HG03469 (cell line): ENCODE measurements around the gene FCER2.

ENCODE experiments used
- ATAC-seq: cut with Tn5 transposase; IDR thresholded peaks from one replicate; pipeline ENCODE4 v1.9.1; 2021; ENCODE audit warnings: mild to moderate bottlenecking, moderate library complexity, moderate number of reproducible peaks; ENCODE audit not compliant: unreplicated experiment

The FCER2 gene

DNA sequence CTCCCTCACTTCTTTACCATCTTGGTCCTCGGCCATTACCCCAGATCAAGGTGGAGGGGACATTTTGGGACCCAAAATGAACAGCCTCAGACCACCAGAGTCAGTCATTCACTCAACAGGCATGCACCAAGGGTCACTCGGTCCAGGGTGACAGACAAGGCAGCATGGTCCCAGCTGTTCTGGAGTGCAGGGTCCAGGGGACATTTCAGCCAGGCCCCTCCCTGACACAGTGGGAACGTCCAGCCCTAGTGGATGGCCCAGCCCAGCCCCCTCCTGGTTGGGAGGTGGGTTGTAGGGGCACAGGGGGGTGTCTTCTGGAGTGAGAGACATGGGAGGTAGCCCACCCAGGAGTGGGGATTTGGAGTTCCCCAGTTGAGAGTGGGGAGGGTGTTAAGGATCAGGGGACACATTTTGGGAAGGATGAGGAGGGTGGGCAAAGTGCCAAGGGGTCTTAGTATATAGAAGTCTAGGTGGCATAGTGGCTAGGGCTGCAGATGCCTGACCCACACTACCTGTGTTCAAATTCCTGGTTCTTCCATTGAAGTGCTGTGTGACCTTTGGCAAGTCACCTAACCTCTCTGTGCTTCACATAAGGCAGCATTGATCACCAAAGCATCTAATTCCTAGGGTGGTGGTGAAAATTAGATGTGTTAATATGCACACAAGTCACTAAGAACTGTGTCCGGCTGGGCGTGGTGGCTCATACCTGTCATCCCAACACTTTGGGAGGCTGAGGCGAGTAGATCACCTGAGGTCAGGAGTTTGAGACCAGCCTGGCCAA is 2.5 kb upstream of the FCER2 start:
- no peak for ATAC-seq

DNA sequence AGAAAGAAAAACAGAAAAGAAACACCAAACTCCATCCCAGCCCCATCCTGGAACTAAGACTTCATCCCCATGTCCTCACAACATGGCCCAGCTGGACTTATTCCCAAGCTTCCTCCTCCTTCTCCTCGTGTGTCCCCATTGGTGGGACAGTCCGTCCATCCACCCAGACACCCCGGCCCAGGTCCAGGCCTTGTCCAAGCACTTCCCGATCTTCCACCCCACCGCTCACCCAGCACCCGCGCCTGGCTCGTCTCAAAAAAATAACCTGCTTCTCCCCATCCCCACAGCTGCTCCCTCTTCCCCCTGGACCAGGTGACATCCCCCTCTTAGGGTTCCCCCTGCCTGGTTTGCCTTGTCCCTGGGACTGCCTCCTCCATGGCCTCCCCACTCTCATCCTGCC is 1.4 kb upstream of the FCER2 start:
- no peak for ATAC-seq

DNA sequence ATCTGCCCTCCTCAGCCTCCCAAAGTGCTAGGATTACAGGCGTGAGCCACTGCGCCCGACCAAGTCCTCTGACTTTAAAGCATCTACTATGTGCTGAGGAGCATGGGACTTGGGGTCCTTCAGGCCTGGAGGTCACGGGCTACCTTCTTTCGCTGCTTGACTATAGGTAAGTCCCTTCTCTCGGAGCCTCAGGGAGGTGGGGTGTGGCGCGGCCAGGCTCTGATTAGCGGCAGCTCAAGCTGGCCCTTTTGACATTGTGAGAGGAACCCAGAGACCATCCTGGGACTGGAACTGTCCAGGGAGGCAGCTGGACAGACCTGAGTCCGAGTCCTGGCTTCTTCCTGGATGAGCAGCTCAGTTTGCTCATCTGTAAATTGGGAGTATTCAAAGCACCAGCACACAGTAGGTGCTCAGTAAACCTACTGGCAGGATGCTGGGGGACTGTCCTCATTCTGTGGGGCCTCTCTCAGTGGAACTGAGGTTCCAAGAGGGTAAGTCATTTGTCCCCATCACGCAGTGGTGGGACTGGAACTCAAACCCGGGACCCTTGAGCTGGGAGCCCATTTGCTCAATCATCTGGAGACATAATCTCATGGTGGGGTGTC is 780 bp downstream of the FCER2 start:
- ATAC-seq, result no peak

DNA sequence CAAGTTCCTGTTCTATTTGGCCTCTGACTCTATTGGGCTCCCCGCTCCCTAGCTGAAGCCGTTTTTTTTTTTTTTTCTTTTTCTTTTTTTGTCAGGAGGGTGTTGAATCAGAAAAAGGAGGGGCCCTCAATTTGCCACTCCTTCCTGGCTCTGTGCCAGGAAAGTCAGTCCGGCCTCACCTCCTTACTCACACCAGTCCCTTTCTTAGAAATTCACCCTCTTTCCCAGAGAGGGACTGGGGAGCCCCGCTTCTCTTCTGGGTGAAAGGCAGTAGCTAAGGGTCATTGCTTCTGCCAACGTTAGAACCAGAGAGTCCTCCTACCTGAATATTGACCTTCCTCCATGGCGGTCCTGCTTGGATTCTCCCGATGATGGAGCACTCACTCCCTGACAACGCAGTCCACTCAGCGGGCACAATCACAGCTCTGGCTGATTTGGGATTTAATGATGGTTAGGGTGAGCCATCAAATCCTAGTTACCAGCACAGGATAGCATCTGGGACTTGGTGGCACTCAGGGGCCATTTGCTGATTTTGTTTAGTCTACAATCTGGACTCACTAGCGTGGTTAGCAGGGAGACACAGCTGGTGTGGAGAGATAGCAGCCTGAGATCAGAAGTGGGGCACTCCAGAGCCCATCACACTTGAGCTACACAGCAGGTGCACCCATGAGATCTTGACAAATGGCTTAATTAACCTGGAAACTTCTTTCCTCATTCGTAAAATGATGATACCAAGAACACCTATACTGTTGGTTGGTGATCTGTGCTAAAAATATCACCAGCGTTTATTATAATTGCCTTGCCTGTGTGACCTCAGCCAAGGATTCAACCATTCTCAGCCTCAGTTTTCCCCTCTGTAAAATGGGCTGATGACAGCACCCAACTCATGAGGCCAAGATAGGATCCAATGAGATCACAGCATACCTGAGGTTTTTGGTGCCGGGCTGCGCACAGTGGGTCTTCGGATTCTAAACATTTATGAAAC is 2.2 kb downstream of the FCER2 start:
- no peak for ATAC-seq

DNA sequence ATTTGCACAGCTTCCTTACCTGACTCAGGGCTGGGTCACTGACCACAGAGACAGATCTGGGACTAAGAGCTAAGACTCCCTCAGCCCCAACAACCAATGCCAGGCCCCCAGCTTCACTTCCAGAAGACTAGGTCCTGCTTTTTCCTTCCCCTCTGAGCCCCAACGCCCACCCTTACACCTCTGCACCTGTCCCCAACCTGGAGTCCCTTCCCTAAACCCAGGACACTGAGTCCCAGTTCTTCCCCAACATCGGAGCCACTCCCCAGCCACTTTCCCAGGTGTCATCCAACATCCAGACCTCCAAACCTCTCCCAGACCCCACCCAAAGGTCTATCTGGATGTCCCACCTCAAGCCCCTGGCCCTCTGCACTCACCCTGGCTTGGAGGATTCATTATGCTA is 2.9 kb downstream of the FCER2 start:
- no peak for ATAC-seq

DNA sequence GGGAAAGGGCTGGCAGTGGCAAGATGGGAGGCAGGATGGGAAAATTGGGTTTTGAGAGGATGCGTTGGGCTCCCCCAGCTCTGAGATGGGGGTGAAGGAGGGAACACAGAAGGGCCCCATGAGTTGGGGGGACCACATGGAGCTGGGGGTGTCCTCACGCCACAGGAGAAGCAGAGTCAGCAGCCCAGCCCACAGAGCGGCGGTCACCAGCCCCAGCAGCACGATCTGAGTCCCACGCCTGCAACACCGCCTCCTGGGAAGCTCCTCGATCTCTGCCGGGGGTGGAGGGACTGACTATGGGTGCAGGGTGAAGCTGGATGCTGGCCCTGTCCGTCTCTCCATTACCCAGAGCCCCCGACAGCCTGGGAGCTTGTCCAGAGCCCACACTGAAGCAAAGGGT is 3.3 kb downstream of the FCER2 start:
- ATAC-seq, result no peak

DNA sequence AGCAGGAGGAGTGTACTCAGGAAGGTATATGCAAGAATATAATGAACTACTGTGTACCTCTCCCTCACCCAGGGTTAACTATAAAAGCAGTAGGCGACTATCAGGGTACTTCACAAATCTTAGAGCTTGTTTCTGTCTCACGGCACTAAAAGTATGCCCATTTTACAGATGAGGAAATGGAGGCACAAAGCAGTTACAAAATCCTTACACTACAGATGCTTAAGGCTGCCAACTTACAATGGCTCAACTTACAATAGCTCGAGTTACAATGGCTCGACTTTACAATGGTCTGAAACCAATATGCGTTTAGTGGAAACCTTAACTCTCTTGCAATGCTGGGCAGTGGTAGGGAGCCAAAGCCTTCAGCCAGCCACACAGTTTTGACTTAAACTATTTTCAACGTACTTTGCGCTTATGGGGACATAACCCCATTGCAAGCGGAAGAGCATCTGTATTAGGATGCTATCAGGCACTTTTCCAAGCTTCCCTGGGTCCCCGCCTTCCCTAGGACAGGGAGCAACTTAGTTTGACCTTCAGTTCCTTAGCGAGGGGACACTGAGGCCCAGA is 4.1 kb downstream of the FCER2 start:
- no peak for ATAC-seq

DNA sequence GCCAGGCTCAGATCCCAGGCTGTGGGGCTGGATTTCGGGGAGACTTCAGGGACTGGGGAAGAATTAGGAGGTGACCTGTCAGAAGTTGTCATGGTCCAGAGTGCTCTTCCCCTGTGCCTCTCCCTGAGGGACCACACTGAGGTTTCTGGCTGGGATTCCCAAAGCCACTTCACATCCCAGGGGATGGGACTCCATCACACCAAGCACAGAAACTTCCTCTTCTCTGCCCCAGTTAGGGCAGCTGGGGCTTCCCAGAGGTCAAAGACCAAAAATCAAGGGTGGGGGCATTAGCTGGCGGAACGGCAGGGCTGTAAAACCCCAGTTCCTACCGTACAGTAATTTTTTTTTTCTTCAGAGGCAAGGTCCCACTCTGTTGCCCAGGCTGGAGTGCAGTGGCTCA is 7.4 kb downstream of the FCER2 start:
- no peak for ATAC-seq

DNA sequence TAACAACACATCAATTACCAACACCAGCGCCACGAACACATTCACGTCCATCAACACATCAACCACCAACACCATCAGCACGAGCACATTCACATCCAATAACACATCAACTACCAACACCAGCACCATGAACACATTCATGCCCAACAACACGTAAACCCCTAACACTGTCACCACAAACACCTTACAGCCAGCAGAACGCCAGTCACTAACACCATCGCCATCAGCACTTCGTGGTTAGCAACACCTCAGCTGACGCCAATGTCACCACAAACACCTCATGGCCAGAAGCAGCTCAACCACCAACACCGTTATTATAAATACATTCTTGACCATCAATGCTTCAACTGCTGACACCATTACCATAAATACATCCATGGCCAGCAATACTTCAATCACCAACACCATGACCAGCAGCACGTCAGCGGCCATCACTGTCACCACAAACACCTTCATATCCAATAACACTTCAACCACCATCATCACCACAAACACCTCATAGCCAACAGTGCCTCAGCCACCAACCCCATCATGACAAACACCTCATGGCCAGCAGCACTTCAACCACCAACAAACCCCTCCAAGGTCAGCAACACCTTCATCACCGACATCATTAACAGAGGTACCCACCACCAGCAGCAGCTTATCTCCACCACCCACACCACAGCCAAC is 9.4 kb downstream of the FCER2 start:
- no peak for ATAC-seq

DNA sequence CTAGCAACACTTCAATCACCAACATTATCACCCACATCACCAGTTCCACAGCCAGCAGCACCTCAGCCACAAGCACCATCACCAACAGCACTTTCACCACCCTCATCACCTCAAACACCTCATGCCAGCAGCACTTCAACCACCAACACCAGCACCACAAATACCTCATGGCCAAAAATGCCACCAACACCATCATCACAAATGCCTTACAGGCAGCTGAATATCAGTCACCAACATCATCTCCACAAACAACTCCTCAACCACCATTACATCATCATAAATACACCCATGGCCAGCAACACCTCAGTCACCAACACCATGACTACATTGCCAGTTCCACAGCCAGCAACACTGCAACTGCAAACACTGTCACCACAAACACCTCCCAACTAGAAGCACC is 10.4 kb downstream of the FCER2 start:
- ATAC-seq, result no peak

DNA sequence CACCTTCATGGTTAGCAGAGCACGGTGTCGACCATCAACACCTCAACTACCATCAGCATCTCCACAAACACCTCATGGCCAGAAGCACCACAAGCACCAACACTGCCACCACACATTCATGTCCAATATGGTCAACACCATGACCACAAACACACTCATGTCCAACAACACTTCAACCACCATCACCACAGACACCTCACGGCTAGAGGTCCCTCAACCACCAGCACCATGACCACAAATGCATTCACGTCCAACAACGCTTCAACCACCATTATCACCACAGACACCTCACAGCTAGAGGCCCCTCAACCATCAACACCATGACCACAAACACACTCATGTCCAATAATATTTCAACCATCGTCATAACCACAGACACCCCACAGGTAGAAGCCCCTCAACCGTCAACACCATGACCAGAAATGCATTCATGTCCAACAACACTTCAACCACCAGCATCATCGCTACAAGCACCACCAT is 11.1 kb downstream of the FCER2 start:
- ATAC-seq, result no peak

DNA sequence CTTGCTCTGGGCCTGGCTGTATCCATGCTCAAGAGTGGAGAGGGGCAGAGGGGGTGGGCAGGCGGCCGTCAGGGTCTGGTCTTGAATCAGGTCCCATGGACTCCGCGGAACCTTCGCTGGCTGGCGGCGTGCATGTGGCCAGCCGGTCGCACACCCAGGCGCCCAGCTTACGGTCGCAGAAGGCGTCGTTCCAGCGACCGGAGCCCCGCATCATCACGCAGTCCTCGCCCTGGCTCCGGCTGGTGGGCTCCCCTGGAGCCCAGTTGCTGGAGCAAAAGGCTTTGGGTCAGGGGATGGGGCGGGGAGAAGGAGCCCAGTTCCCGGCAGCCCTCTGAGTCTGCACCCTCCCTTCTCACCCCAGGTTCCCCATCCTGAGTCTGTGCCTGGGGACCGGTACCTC is 12.8 kb downstream of the FCER2 start:
- no peak for ATAC-seq

DNA sequence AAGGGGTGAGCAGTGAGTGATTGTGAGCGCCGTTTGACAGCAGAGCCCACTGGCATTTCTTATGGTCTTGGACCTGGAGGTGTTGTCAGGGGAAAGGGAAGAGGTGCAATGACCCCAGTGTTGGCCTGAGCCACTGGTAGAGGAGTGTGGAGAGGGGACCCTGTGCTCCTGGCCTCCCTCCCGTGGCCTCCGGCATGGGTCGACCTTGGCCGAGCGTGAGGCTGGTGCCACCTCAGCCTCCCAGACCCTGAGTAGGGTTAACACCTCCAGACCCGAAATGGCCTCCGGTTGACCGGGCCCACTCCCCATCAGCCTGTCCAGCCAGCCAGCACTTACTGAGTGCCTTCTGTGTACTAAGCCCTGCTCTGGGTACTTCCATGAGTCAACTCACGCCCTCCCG is 14.8 kb downstream of the FCER2 start:
- ATAC-seq, result no peak

DNA sequence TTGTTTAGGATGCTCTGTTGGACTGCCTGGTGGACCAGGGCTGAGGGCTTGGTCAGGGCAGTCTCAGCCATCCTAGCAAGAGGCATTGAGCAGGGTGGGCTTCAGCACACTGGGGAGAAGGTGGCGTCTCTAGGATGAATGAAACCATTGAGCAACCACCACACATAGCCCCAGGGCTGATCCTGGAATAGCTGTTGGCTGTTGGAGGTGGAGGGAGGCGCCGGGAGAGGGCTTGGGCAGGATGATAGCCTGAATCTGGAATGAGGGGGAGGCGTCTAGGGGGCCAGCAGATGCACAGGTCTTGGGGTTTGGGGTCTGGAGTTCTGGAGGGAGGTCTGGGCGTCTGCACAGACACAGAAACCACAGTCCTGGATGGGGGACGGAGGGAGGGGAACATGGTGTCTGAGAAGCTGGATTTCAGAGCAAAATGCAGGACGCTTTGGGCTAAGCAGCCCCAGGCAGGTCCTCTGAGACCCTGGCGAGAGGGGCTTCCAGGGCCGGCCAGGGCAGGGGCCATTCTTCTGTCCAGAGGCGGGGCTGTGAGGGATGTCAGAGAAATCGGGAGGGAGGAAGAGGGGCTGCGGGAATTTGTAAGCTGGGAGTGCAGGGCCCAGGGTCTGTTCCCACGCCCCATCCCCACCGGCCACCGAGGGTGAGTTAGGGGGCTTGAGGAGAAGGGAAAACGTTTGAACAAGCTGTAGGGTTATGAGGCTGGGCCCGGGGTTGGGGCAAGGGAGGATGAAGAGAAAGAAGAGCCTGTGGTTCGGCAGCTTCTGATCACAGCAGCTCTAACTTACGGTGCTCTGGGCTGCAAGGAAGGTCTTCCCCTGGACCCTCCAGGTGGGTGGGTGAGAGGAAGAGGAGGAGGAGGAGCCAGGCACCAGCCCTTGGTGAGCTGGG is 16.1 kb downstream of the FCER2 start:
- ATAC-seq, result no peak

DNA sequence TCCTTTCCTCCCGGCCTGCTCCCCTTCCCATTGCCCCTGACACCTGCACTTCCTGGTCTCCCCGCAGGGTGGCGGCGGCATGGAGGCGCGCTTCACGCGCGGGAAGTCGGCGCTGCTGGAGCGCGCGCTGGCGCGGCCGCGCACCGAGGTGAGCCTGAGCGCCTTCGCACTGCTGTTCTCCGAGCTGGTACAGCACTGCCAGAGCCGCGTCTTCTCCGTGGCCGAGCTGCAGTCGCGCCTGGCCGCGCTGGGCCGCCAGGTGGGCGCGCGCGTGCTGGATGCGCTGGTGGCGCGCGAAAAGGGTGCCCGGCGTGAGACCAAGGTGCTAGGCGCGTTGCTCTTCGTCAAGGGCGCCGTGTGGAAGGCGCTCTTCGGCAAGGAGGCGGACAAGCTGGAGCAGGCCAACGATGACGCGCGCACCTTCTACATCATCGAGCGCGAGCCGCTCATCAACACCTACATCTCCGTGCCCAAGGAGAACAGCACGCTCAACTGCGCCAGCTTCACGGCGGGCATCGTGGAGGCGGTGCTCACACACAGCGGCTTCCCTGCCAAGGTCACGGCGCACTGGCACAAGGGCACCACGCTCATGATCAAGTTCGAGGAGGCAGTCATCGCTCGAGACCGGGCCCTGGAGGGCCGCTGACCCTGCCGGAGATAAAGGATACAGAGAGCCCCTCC is 19.6 kb downstream of the FCER2 start:
- ATAC-seq, result no peak

DNA sequence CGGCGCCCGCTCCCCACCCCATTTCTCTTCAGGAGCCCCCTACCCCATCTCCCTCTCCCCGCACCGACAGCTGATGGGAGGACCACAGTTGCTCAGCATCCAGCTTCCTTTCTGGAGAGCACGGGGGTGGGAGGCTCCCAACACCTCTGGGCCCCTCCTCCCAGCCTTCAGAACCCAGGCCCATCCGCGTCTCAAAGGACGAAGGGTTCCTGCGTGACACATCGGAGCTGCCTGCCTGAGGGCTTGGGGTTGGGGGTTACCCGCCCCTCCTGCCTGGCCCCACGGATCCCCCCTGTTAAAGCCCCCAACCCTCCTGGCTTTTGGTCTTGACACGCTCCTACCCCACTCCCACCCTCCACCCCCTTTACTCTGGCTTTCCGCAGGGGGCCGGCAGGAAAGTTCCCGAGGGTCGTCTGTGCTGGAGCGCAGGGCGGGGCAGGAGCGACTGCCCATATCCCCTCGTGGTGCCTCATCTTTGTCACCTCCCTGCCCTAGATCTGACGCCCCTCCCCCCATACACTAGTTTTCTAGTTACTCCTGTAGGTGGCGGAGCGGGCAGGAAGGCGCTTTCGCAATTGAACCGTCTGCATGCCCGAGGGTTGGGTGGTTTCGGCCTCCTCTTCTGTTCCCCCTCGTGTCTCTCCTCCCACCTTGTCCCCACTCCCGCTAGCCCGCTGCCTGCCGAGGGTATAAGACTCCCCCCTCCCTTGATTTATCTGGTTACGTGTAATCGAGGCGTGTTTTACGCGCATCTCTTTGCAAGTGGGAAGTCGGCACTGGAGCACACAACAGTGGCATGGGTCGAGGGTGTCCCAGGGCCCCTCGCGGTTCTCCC is 20.4 kb downstream of the FCER2 start:
- ATAC-seq, result no peak

DNA sequence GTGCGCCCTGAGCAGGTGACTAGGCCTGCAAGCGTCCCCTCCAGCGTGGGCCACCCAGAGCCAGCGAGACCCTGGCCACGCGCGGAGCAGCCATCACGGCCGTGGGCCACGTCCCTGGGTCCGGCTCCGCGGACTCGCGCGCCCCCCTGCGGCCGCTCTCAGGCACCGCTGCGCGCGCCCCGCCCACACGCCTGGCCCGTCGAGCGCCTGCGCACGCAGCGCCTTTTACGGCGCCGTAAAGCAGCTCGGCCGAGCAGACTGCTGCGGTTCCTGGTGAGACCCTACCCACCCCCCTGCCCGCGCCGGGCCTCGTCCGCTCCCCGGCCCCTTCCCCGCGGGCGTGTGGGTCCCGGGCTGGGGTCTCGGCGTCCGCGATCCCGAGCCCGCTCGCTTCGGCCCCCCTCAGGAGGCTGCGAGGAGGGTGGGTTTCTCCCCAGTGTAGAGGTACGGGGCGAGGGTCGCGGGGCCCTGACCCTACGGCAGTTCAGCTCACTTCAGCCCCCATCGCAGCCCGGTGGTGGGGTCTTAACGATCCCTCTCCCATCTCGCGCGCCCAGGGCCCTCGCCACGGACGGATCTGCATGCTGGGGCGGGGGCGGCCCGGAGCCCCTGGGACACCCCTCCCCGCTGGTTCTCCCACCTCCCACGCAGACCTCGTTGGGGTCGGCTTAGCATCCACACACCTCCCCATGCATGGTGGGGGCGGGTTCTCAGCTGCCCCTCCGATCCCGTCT is 21.2 kb downstream of the FCER2 start, which contains the start of gene TRAPPC5:
TRAPPC5 (plus strand) TSS at position 228 of the 734 bp plus-strand sequence. CDS start 1,421 bp downstream, outside the sequence.
- no peak for ATAC-seq
